HepG2 (cell line): ENCODE measurements around the gene GALP. TPM values are rescaled to one million over a fixed set of nuclear protein-coding genes. Genes with fewer than 3 reads are reported as not detected.

Source experiments
- ATAC-seq: fragments of 200-7000 bp; cut with Tn5 transposase; 3 replicates; pipeline ENCODE4 v1.9.1; 2020; ENCODE audit warnings: mild to moderate bottlenecking, moderate library complexity
- BruUV-seq: library from RNA; stranded (reverse); fragments of 400-500 nt; replicated peaks from 2 replicates; lab custom pipeline; 2021; lab: Mats Ljungman, UMichigan
- CTCF ChIA-PET: fragments of 300-600 bp; formaldehyde crosslinking; extraction: SDS; loops from one replicate; lab custom pipeline; 2021; ENCODE audit warnings: low total read pairs, inconsistent platforms, low intra/inter-chr PET ratio; lab: Yijun Ruan, JAX
- POLR2A ChIA-PET: fragments of 350-600 bp; sonication (Branson Sonifier 250); formaldehyde crosslinking; loops from one replicate; lab custom pipeline; 2020; ENCODE audit warnings: antibody characterized with exemption, inconsistent platforms; lab: Yijun Ruan, JAX
- DNase-seq: peaks from one replicate; pipeline ENCODE4 v3.0.0-alpha.2; 2015; ENCODE audit warnings: low spot score
- FAIRE-seq: peaks from 3 replicates; lab custom pipeline; 2011; peaks lifted over from hg19 to GRCh38; lab: Jason Lieb, UNC
- H2AFZ ChIP-seq: one replicate; pipeline ENCODE4 v1.6.1; 2011; ENCODE audit warnings: low read length, inconsistent platforms
- H3K27ac ChIP-seq: fragments of 300-600 bp; 3 replicates; pipeline ENCODE4 v1.8.0; 2011; ENCODE audit warnings: mixed run types, mild to moderate bottlenecking, mixed read lengths, low read length, inconsistent platforms; ENCODE audit not compliant: insufficient read depth; ENCODE audit errors: extremely low read length
- H3K27me3 ChIP-seq, 2 experiments: fragments of 200-600 bp in 1 of 2; 2 replicates in 1 of 2; 3 replicates in 1 of 2; pipeline versions ENCODE4 v1.6.0 to v1.8.0; 2011; ENCODE audit warnings: low read length in 2 of 2, mild to moderate bottlenecking in 2 of 2, moderate library complexity in 2 of 2, inconsistent platforms in 1 of 2; ENCODE audit not compliant: insufficient read depth in 2 of 2, control insufficient read depth in 1 of 2
- H3K36me3 ChIP-seq, 2 experiments: fragments of 200-600 bp in 1 of 2; replicated peaks in 1 of 2; 2 replicates in 1 of 2; 3 replicates in 1 of 2; pipeline versions ENCODE4 v1.5.1 to v1.8.0; 2011; ENCODE audit warnings: low read length in 2 of 2, inconsistent platforms in 1 of 2; ENCODE audit not compliant: insufficient read depth in 2 of 2, control insufficient read depth in 1 of 2
- H3K4me1 ChIP-seq: 2 replicates; pipeline ENCODE4 v1.5.1; 2012; ENCODE audit warnings: low read length, inconsistent platforms; ENCODE audit not compliant: insufficient read depth
- H3K4me2 ChIP-seq: 2 replicates; pipeline ENCODE4 v1.6.0; 2011; ENCODE audit warnings: low read depth, low read length, inconsistent platforms
- H3K4me3 ChIP-seq, 3 experiments: fragments of 200-600 bp in 1 of 3; sonication (generic), shearing (Covaris generic) in 1 of 3; replicated peaks in 1 of 3; 2 replicates each; pipeline ENCODE4 v1.5.1; 2011 to 2016; ENCODE audit warnings: low read length in 3 of 3, inconsistent platforms in 2 of 3, low read depth in 2 of 3, mild to moderate bottlenecking in 2 of 3, control low read depth in 1 of 3, mixed read lengths in 1 of 3; ENCODE audit not compliant: insufficient read depth in 1 of 3
- H3K79me2 ChIP-seq: one replicate; pipeline ENCODE4 v1.6.1; 2011; ENCODE audit warnings: low read length, inconsistent platforms; ENCODE audit not compliant: insufficient read depth
- H3K9ac ChIP-seq: 2 replicates; pipeline ENCODE4 v1.6.0; 2011; ENCODE audit warnings: mild to moderate bottlenecking, low read depth, low read length, inconsistent platforms; ENCODE audit not compliant: insufficient read depth
- H3K9me3 ChIP-seq: 2 replicates; pipeline ENCODE4 v1.5.1; 2012; ENCODE audit warnings: mild to moderate bottlenecking, low read length
- H4K20me1 ChIP-seq: 2 replicates; pipeline ENCODE4 v1.6.0; 2011; ENCODE audit warnings: inconsistent platforms, mild to moderate bottlenecking, low read length, moderate library complexity; ENCODE audit not compliant: insufficient read depth
- ASH2L ChIP-seq: fragments of 300-600, 200-600 bp; sonication (generic); IDR thresholded peaks from 2 replicates; pipeline ENCODE4 v1.7.0; 2017; ENCODE audit warnings: low read depth, mild to moderate bottlenecking, moderate library complexity, mixed read lengths, low read length; ENCODE audit not compliant: insufficient read length
- GTF2F1 ChIP-seq: fragments of 150-350 bp; IDR thresholded peaks from 2 replicates; pipeline ENCODE4 v1.6.1; 2014; ENCODE audit warnings: low read length
- KLF11 ChIP-seq: IDR thresholded peaks from 2 replicates; pipeline ENCODE4 v1.6.1; 2016; ENCODE audit warnings: missing compliant biosample characterization
- NPAS2 ChIP-seq: sonication (generic); formaldehyde crosslinking; IDR thresholded peaks from 2 replicates; pipeline ENCODE4 v1.8.0; 2022; ENCODE audit warnings: mild to moderate bottlenecking, missing genetic modification reagents, borderline replicate concordance
- ZFYVE20 ChIP-seq: sonication (generic); formaldehyde crosslinking; IDR thresholded peaks from 2 replicates; pipeline ENCODE4 v1.8.0; 2023; ENCODE audit warnings: low read depth, mild to moderate bottlenecking, moderate library complexity, missing genetic modification reagents, borderline replicate concordance
- ZNF574 ChIP-seq: sonication (generic); formaldehyde crosslinking; IDR thresholded peaks from 2 replicates; pipeline ENCODE4 v1.4.0; 2020; ENCODE audit warnings: missing genetic modification reagents
- ZNF619 ChIP-seq: sonication (generic); formaldehyde crosslinking; IDR thresholded peaks from 2 replicates; pipeline ENCODE4 v1.4.0; 2020; ENCODE audit warnings: mild to moderate bottlenecking, missing genetic modification reagents
- WGBS: methylation state at CpG from one replicate; pipeline ENCODE4 v1.1.6; 2017; ENCODE audit warnings: low lambda C conversion rate; 5-methylcytosine and 5-hydroxymethylcytosine counted together
- in situ Hi-C: cut with HindIII; loops from 2 replicates; pipeline ENCODE4 v1.10.0; 2017; ENCODE audit warnings: low pct_unique_long_range_greater_than_20kb; ENCODE audit not compliant: extremely low pct_ligation_motif_present
- intact Hi-C: fragments of 100-400 bp; cut with micrococcal nuclease; formaldehyde crosslinking; loops from one replicate; pipeline ENCODE4 v1.10.0; 2022; ENCODE audit not compliant: unreplicated experiment
- polyA plus RNA-seq, 8 experiments: library from polyadenylated mRNA; depleted of rRNA in 3 of 8; stranded (reverse) in 7 of 8; unstranded in 1 of 8; fragments of >200 nt; fragmentation: Illumina TruSeq in 4 of 8; extraction: Trizol in 4 of 8; gene quantifications; 2 replicates each; pipeline versions ENCODE4 v1.2.1 to v1.2.3, GENCODE V29; 2011 to 2016; ENCODE audit warnings: low read depth in 4 of 8, missing spikeins in 1 of 8, mixed read lengths in 1 of 8; ENCODE audit not compliant: insufficient read depth in 1 of 8
- total RNA-seq, 5 experiments: library from RNA; depleted of rRNA; stranded (reverse); fragments of >200 nt; fragmentation: Illumina TruSeq; extraction: Trizol; gene quantifications; 2 replicates each; pipeline ENCODE4 v1.2.3, GENCODE V29; 2016; ENCODE audit warnings: low read depth in 1 of 5
- TF ChIP-seq, protein P1 (sequence below): IDR thresholded peaks from 2 replicates; pipeline ENCODE4 v1.6.1; 2012; ENCODE audit warnings: inconsistent platforms

Gene GALP
- total and polyA plus RNA-seq, 2 of the 13 experiments (the other 11 are each of a cell fraction or from before 2014, with no cell fraction given) = not detected

DNA sequence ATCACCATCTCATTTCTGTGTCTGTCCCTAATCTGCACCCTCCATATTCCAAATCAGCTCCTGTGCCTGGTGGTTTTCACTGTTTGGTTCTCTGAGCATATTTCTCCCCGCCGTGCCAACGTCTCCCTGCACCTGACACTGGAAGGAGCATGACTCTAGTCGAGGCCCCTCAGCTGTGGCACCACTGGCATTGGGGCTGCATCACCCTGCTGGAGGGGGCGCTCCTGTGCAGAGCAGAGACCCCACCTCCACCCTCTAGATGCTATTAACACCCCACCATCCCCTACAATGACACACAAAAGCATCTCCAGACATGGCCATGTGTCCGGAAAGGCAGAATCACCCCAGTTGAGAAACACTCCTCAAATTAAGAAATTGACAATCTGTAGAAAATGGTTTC lies 47.1 kb downstream of the GALP start:
- no peak overlapping the region for H2AFZ ChIP-seq
- ChIA-PET POLR2A (no interaction called here), CTCF (no interaction called here)
- no peak overlapping the region for H3K4me2 ChIP-seq
- TF ChIP-seq NPAS2 = no peak
- no peak for TF ChIP-seq ZNF619
- no peak for TF ChIP-seq GTF2F1
- no peak for TF ChIP-seq ZFYVE20 (CRISPR knock-in tag)
- TF ChIP-seq, protein P1, sequence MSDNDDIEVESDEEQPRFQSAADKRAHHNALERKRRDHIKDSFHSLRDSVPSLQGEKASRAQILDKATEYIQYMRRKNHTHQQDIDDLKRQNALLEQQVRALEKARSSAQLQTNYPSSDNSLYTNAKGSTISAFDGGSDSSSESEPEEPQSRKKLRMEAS = no peak
- TF ChIP-seq ASH2L = no peak
- TF ChIP-seq KLF11 (CRISPR knock-in tag) = no peak
- no peak for TF ChIP-seq ZNF574
- no peak for FAIRE-seq
- H3K9me3 ChIP-seq = no peaks in the 10 kb centered on the region
- H3K4me1 ChIP-seq = no peaks in the 10 kb centered on the region
- no peaks in the 10 kb centered on the region for H3K79me2 ChIP-seq
- no peak for DNase-seq
- no TSS peak for BruUV-seq
- H3K4me3 ChIP-seq = no peak overlapping the region
- H4K20me1 ChIP-seq = no peaks in the 10 kb centered on the region
- ATAC-seq = no peak
- no peak overlapping the region for H3K27ac ChIP-seq
- H3K27me3 ChIP-seq = no peaks in the 10 kb centered on the region
- peaks cover 1 to 8% of the 10 kb centered on the region in 2 experiments for H3K36me3 ChIP-seq
- in situ Hi-C loops (no loop called here), intact Hi-C loops (no loop called here)
- WGBS = 83% methylated on average over 6 of the region's 6 CpGs
- no peak overlapping the region for H3K9ac ChIP-seq
